ENCODE results near the gene SNAI1.

GRCh38 chr20:50029697-50030461, 47.1 kb downstream of the SNAI1 start:
- TF ChIP-seq CTCF (IDR thresholded peaks at IDR 0.05; ENCODE audit: borderline replicate concordance, extremely low read depth, low read length, poor library complexity, severe bottlenecking) (no peak), EZH2 (IDR thresholded peaks at IDR 0.05; ENCODE audit: borderline replicate concordance, low read depth, low read length, severe bottlenecking) (no peak)

Data from DND-41 (cell line).